ENCODE data around the gene DNAI2.

The DNAI2 gene

GRCh38 chr17:74304184-74304583, 30.1 kb downstream of the DNAI2 start:
- TF ChIP-seq EZH2 (IDR thresholded peaks at IDR 0.05; ENCODE audit: borderline replicate concordance, low read length) = no peak
- no peak for TF ChIP-seq CTCF (IDR thresholded peaks at IDR 0.05; ENCODE audit: low read length)
- H3K9ac ChIP-seq (ENCODE audit: low read length) = no peak overlapping the region
- no peak overlapping the region for H3K4me3 ChIP-seq (ENCODE audit: low read depth, low read length, poor library complexity, severe bottlenecking)
- no peaks in the 10 kb centered on the region for H3K79me2 ChIP-seq (ENCODE audit: insufficient read depth, low read length)
- no peaks in the 10 kb centered on the region for H3K36me3 ChIP-seq (ENCODE audit: insufficient read depth, low read length)
- H3K9me2 ChIP-seq (ENCODE audit: low read depth, low read length) = no peaks in the 10 kb centered on the region
- H4K20me1 ChIP-seq (ENCODE audit: insufficient read depth, low read length) = no peaks in the 10 kb centered on the region
- H3K27ac ChIP-seq (ENCODE audit: low read depth, low read length, poor library complexity, severe bottlenecking) = no peak overlapping the region
- H3K27me3 ChIP-seq (ENCODE audit: insufficient read depth, low read length) = no peaks in the 10 kb centered on the region
- no peaks in the 10 kb centered on the region for H3K9me3 ChIP-seq (ENCODE audit: low read length)
- H3K4me1 ChIP-seq (ENCODE audit: insufficient read depth, low read length, severe bottlenecking) = no peaks in the 10 kb centered on the region
- H2AFZ ChIP-seq (ENCODE audit: low read length) = no peak overlapping the region
- no peak overlapping the region for H3K4me2 ChIP-seq (ENCODE audit: low read length)
- H3F3A ChIP-seq (ENCODE audit: insufficient read depth, low read length) = no peaks in the 10 kb centered on the region

DNA sequence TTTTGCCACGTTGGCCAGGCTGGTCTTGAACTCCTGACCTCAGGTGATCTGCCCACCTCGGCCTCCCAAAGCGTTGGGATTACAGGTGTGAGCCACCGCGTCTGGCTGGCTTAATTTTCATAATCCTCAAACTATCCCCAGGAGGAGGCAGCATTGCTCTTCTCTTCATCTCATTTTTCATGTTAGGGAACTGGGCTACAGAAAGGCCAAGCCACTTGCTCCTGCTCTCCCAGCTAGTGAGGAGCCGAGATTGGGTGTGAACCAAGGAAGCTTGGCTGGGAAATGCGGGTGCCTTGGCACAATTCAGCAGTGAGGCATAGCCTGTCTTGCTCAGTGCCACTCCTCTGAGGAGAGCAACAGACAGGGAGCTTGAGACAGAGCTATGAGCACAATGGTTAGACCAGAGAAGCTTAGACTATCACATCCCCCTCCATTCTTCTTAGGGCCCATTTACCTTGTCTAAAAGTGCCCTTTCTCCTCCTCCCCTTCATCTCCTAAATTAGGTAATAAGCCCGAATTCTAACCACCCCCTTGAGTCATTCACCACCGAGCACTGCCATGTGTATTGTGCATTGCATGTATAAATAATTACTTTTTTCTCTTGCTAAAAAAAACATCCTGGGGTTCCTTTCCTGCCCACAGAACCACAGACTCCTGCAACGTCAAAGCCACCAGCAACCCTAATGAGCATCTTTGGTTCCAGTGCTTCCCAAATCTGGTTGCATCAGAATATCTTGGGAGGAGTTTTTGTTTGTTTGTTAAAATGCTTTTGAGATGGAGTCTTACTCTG, 32.0 kb downstream of the DNAI2 start:
- Histone ChIP-seq H3K4me1 (ENCODE audit: insufficient read depth, low read length, severe bottlenecking) (no peaks in the 10 kb centered on the region), H3K9ac (ENCODE audit: low read length) (no peak overlapping the region), H3K9me2 (ENCODE audit: low read depth, low read length) (no peaks in the 10 kb centered on the region), H3K4me2 (ENCODE audit: low read length) (no peak overlapping the region), H3K4me3 (ENCODE audit: low read depth, low read length, poor library complexity, severe bottlenecking) (no peak overlapping the region), H3K27me3 (ENCODE audit: insufficient read depth, low read length) (no peaks in the 10 kb centered on the region), H3K36me3 (ENCODE audit: insufficient read depth, low read length) (no peaks in the 10 kb centered on the region), H4K20me1 (ENCODE audit: insufficient read depth, low read length) (no peaks in the 10 kb centered on the region), H3K9me3 (ENCODE audit: low read length) (no peaks in the 10 kb centered on the region), H3K27ac (ENCODE audit: low read depth, low read length, poor library complexity, severe bottlenecking) (no peak overlapping the region), H3K79me2 (ENCODE audit: insufficient read depth, low read length) (no peaks in the 10 kb centered on the region), H3F3A (ENCODE audit: insufficient read depth, low read length) (no peaks in the 10 kb centered on the region), H2AFZ (ENCODE audit: low read length) (no peak overlapping the region)
- no peak for TF ChIP-seq CTCF (IDR thresholded peaks at IDR 0.05; ENCODE audit: low read length)
- no peak for TF ChIP-seq EZH2 (IDR thresholded peaks at IDR 0.05; ENCODE audit: borderline replicate concordance, low read length)

- TF ChIP-seq CTCF (IDR thresholded peaks at IDR 0.05; ENCODE audit: low read length) (no peak), EZH2 (IDR thresholded peaks at IDR 0.05; ENCODE audit: borderline replicate concordance, low read length) (no peak)
- 0 out of 2 replicates have a peak, but pooled peaks cover 4% of the 10 kb centered on the region for H3K27me3 ChIP-seq (ENCODE audit: insufficient read depth, low read length)
- no peak overlapping the region for H3K27ac ChIP-seq (ENCODE audit: low read depth, low read length, poor library complexity, severe bottlenecking)
- no peaks in the 10 kb centered on the region for H3K9me2 ChIP-seq (ENCODE audit: low read depth, low read length)
- no peaks in the 10 kb centered on the region for H3K79me2 ChIP-seq (ENCODE audit: insufficient read depth, low read length)
- H3K9me3 ChIP-seq (ENCODE audit: low read length) = no peaks in the 10 kb centered on the region
- no peak overlapping the region for H3K4me2 ChIP-seq (ENCODE audit: low read length)
- H3K9ac ChIP-seq (ENCODE audit: low read length) = no peak overlapping the region
- no peak overlapping the region for H3K4me3 ChIP-seq (ENCODE audit: low read depth, low read length, poor library complexity, severe bottlenecking)
- no peaks in the 10 kb centered on the region for H3F3A ChIP-seq (ENCODE audit: insufficient read depth, low read length)
- no peaks in the 10 kb centered on the region for H3K4me1 ChIP-seq (ENCODE audit: insufficient read depth, low read length, severe bottlenecking)
- H2AFZ ChIP-seq (ENCODE audit: low read length) = no peak overlapping the region
- H3K36me3 ChIP-seq (ENCODE audit: insufficient read depth, low read length) = no peaks in the 10 kb centered on the region
- no peaks in the 10 kb centered on the region for H4K20me1 ChIP-seq (ENCODE audit: insufficient read depth, low read length)
Observed at GRCh38 chr17:74307984-74308773, 34.1 kb downstream of the DNAI2 start.
